C4-2B (cell line): Measurements from ENCODE around the gene TBC1D22A.

Experiments
- ZFX ChIP-seq: fragments of 450-650 bp; IDR thresholded peaks from 2 replicates; pipeline ENCODE4 v1.6.1; 2017
- TF ChIP-seq, protein P1 (sequence below): fragments of 450-650 bp; conservative IDR thresholded peaks from 2 replicates; pipeline ENCODE4 v1.5.1; 2017; ENCODE audit warnings: mild to moderate bottlenecking

DNA sequence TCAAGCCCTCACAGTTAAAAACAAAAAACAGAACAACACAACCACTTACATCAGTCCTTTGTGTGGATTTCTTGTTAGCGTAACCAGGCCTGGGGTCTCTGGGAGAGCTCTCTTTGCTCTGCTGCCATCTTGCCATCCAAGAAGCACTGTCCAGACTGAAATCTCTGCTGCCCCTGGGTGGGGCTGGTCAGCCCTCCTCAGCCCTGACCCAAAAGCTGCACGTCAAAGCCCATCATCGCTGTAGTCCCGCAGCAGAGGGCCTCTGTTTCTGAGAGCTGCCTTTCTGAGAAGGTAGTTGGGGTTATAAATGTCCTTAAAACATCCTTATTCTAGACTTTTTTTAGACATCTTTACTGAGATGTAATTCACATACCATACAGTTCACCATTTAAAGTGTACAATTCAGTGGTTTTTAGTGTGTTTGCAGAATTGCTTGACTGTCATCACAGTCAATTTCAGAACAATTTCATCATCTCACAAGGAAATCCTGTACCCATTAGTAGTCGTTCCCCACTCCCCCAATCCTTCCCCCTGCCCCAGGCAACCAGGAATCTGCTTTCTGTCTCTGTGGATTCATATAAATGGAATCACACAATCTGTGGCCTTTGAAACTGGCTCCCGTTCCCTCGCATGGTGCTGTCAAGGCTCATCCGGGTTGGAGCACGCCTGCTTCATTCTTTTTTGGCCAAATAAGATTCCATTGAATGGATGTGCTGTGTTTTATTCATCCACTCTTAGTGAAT lies 94.9 kb downstream of the TBC1D22A start:
- TF ChIP-seq, protein P1, sequence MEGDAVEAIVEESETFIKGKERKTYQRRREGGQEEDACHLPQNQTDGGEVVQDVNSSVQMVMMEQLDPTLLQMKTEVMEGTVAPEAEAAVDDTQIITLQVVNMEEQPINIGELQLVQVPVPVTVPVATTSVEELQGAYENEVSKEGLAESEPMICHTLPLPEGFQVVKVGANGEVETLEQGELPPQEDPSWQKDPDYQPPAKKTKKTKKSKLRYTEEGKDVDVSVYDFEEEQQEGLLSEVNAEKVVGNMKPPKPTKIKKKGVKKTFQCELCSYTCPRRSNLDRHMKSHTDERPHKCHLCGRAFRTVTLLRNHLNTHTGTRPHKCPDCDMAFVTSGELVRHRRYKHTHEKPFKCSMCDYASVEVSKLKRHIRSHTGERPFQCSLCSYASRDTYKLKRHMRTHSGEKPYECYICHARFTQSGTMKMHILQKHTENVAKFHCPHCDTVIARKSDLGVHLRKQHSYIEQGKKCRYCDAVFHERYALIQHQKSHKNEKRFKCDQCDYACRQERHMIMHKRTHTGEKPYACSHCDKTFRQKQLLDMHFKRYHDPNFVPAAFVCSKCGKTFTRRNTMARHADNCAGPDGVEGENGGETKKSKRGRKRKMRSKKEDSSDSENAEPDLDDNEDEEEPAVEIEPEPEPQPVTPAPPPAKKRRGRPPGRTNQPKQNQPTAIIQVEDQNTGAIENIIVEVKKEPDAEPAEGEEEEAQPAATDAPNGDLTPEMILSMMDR: no peak
- TF ChIP-seq ZFX: no peak
